ENCODE measurements around the gene SS18. TPM values are rescaled to one million over a fixed set of nuclear protein-coding genes. Genes with fewer than 3 reads are reported as not detected.

Gene SS18
- total and polyA plus RNA-seq, 2 of the 13 experiments (the other 11 are each of a cell fraction or from before 2014, with no cell fraction given): 49.2 to 82.7 TPM

DNA sequence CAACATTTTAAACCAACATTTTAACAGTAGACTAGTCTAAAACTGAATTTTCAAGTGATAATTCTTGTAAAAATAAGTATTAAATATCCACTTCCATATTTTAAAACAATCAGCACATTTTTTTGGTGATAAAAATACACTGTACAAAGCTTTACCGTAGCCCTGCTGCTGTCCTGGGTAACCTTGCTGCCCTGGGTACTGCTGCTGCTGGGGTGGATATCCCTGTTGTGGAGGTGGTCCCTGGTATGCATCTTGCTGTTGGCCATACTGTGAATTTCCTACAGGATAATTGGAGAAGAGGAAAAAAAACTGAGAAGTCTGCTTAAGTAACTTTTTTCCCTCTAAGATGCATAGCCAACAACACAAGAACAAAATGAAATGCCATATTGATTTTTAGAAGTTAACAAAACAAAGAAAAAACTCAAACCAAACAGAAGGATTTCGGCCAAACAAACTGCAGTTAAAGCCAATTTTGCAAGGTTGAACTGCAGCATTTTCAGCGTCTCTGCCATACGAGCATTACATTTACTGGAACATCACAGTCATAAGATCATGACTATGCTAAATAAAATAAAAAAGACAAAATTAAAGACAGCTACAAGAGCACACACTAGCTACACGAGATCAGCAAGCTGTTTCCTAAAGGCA lies 55.4 kb downstream of the SS18 start:
- Histone ChIP-seq H3K4me3 (replicated peaks in 1 of 3; ENCODE audit: insufficient read depth in 1 of 3, low read depth in 2 of 3, low read length in 3 of 3) (no peak overlapping the region), H3K4me2 (ENCODE audit: low read depth, low read length) (no peak overlapping the region), H3K36me3 (replicated peaks in 1 of 2; ENCODE audit: control insufficient read depth in 1 of 2, insufficient read depth in 2 of 2, low read length in 2 of 2) (peaks cover 7 to 66% of the 10 kb centered on the region in 2 experiments), H3K79me2 (ENCODE audit: insufficient read depth, low read length) (no peaks in the 10 kb centered on the region), H3K27me3 (ENCODE audit: control insufficient read depth in 1 of 2, insufficient read depth in 2 of 2, low read length in 2 of 2) (no peaks in the 10 kb centered on the region; a peak in 1 of 5 replicates), H4K20me1 (ENCODE audit: insufficient read depth, low read length) (no peaks in the 10 kb centered on the region), H3K4me1 (ENCODE audit: insufficient read depth, low read length) (no peaks in the 10 kb centered on the region), H3K9me3 (ENCODE audit: low read length) (no peaks in the 10 kb centered on the region), H3K27ac (ENCODE audit: extremely low read length, insufficient read depth, low read length) (no peak overlapping the region), H2AFZ (ENCODE audit: low read length) (no peak overlapping the region), H3K9ac (ENCODE audit: insufficient read depth, low read depth, low read length) (no peak overlapping the region)
- CTCF ChIA-PET (ENCODE audit: low intra/inter-chr PET ratio, low total read pairs): no interaction called here
- DNase-seq (ENCODE audit: low spot score) (no peak), FAIRE-seq (no peak), ATAC-seq (no peak)
- POLR2A ChIA-PET: no interaction called here
- WGBS (ENCODE audit: low lambda C conversion rate): 91% methylated on average over 5 of the region's 5 CpGs
- in situ Hi-C loops (cut with HindIII; ENCODE audit: extremely low pct_ligation_motif_present, low pct_unique_long_range_greater_than_20kb): no loop called here
- BruUV-seq (replicated peaks): no TSS peak
- TF ChIP-seq ZNF292 (CRISPR knock-in tag; IDR thresholded peaks at IDR 0.05; ENCODE audit: borderline replicate concordance, low read depth) (no peak), ZNF781 (CRISPR knock-in tag; IDR thresholded peaks at IDR 0.05; ENCODE audit: borderline replicate concordance, not compliant biosample characterization) (no peak), MBD4 (IDR thresholded peaks at IDR 0.05; ENCODE audit: borderline replicate concordance, low read length) (no peak), POGZ (CRISPR knock-in tag; IDR thresholded peaks at IDR 0.05) (no peak), ZSCAN30 (CRISPR knock-in tag; IDR thresholded peaks at IDR 0.05) (no peak), RELA (CRISPR knock-in tag; IDR thresholded peaks at IDR 0.05) (no peak), KMT2B (CRISPR knock-in tag; IDR thresholded peaks at IDR 0.05) (no peak), ZNF264 (CRISPR knock-in tag; IDR thresholded peaks at IDR 0.05) (no peak)
- TF ChIP-seq, protein P1, sequence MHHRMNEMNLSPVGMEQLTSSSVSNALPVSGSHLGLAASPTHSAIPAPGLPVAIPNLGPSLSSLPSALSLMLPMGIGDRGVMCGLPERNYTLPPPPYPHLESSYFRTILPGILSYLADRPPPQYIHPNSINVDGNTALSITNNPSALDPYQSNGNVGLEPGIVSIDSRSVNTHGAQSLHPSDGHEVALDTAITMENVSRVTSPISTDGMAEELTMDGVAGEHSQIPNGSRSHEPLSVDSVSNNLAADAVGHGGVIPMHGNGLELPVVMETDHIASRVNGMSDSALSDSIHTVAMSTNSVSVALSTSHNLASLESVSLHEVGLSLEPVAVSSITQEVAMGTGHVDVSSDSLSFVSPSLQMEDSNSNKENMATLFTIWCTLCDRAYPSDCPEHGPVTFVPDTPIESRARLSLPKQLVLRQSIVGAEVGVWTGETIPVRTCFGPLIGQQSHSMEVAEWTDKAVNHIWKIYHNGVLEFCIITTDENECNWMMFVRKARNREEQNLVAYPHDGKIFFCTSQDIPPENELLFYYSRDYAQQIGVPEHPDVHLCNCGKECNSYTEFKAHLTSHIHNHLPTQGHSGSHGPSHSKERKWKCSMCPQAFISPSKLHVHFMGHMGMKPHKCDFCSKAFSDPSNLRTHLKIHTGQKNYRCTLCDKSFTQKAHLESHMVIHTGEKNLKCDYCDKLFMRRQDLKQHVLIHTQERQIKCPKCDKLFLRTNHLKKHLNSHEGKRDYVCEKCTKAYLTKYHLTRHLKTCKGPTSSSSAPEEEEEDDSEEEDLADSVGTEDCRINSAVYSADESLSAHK (CRISPR knock-in tag; IDR thresholded peaks at IDR 0.05; ENCODE audit: borderline replicate concordance): no peak
- intact Hi-C loops (cut with micrococcal nuclease; ENCODE audit: unreplicated experiment): no loop called here

Data from HepG2 (cell line).